Testis (tissue), 2 donors: Measurements from ENCODE around the gene PATE2.

ENCODE experiments used
- POLR2A ChIP-seq: fragments of 450-650 bp; IDR thresholded peaks from one replicate; pipeline ENCODE4 v1.6.1; 2017; ENCODE audit warnings: antibody characterized with exemption, mild to moderate bottlenecking, moderate library complexity
- TF ChIP-seq, protein P1 (sequence below), 3 experiments: fragments of 450-650 bp in 2 of 3; fragments of 200-600 bp in 1 of 3; sonication (generic) in 1 of 3; IDR thresholded peaks; one replicate each; pipeline ENCODE4 v1.5.1; 2016 to 2019; ENCODE audit warnings: antibody characterized with exemption in 3 of 3, mild to moderate bottlenecking in 2 of 3, moderate library complexity in 1 of 3

DNA sequence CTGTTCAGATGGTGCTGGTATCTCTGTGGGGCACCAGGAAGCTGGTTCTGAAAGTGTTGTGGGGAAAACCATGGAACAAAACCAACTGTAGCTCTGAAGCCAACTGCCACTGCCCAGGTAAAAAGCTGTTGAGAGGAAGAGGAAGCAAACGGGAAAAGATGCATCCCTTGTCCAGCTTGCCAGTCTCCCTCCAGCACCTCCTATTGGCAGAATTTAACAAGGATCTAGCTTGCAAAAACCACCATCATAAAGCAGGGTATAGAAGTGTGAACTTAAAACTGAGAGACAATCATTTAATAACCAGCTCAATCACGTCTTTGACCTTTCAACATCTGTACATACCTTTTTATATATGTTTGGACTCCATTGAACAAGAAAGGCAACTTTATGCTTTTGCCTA lies 28.0 kb downstream of the PATE2 start:
- TF ChIP-seq, protein P1, sequence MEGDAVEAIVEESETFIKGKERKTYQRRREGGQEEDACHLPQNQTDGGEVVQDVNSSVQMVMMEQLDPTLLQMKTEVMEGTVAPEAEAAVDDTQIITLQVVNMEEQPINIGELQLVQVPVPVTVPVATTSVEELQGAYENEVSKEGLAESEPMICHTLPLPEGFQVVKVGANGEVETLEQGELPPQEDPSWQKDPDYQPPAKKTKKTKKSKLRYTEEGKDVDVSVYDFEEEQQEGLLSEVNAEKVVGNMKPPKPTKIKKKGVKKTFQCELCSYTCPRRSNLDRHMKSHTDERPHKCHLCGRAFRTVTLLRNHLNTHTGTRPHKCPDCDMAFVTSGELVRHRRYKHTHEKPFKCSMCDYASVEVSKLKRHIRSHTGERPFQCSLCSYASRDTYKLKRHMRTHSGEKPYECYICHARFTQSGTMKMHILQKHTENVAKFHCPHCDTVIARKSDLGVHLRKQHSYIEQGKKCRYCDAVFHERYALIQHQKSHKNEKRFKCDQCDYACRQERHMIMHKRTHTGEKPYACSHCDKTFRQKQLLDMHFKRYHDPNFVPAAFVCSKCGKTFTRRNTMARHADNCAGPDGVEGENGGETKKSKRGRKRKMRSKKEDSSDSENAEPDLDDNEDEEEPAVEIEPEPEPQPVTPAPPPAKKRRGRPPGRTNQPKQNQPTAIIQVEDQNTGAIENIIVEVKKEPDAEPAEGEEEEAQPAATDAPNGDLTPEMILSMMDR (IDR thresholded peaks at IDR 0.05) = no peak
- no peak for TF ChIP-seq POLR2A
